ENCODE data around the gene ANKRD63. TPM values are rescaled to one million over a fixed set of nuclear protein-coding genes. Genes with fewer than 3 reads are reported as not detected.

ANKRD63 gene
- polyA plus RNA-seq, 1 of the 3 experiments (the other 2 are of a cell fraction) = not detected

DNA sequence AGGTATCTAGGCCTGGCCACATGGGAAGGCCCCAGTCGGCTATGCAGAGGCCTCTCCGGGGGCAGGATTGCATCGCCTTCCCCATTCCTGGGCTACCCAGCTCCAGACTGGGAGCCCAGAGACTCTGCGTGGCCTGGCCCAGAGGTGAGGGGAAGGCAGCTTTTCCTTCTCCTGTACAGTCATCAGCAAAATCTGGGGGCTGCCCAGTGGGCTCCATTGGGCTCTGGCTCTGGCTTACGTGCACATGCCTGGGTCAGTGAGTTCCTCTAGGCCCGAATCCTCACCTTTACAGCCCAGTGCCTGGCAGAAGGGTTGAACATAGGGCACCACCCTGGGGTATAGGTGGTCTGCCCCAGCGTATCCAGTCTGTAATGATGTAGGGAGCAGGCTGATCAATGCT is 3.9 kb upstream of the ANKRD63 start (continued):
- no peak for TF ChIP-seq MEF2A (IDR thresholded peaks at IDR 0.05; ENCODE audit: borderline replicate concordance, low read depth)
- no peak for TF ChIP-seq CHD2 (IDR thresholded peaks at IDR 0.05; ENCODE audit: low read length, partially characterized antibody)
- TF ChIP-seq, protein P1, sequence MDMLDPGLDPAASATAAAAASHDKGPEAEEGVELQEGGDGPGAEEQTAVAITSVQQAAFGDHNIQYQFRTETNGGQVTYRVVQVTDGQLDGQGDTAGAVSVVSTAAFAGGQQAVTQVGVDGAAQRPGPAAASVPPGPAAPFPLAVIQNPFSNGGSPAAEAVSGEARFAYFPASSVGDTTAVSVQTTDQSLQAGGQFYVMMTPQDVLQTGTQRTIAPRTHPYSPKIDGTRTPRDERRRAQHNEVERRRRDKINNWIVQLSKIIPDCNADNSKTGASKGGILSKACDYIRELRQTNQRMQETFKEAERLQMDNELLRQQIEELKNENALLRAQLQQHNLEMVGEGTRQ (IDR thresholded peaks at IDR 0.05; ENCODE audit: borderline replicate concordance, low read depth, low read length) = no peak
- TF ChIP-seq, protein P2, sequence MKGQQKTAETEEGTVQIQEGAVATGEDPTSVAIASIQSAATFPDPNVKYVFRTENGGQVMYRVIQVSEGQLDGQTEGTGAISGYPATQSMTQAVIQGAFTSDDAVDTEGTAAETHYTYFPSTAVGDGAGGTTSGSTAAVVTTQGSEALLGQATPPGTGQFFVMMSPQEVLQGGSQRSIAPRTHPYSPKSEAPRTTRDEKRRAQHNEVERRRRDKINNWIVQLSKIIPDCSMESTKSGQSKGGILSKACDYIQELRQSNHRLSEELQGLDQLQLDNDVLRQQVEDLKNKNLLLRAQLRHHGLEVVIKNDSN (IDR thresholded peaks at IDR 0.05; ENCODE audit: borderline replicate concordance, low read depth) = no peak

DNA sequence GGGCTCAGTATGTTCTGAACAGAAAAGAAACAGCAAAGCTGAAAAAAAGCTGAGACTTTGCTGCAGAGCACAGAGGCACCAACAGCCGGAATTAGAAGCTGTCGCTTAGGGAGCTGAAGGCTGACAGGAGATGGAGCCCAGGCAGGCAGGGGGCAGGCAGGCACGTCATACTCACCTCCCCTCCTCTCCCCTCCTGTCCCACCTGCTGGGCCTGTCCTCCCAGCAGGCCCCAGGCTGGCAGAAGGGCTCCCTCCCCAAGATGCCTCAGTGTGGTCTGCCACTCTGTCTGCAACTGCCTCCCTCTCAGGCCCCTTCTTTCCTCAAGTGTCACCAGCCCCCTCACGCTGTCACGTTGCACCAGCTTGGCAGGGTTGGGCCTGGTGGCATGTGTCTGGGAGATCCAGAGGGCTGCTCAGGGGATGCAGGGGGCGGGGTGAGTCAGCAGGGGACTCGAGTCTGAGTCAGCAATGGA is 3.2 kb upstream of the ANKRD63 start:
- Histone ChIP-seq H3K79me2 (ENCODE audit: insufficient read depth) (no peaks in the 10 kb centered on the region), H2AFZ (ENCODE audit: low read depth) (no peak overlapping the region), H4K20me1 (ENCODE audit: insufficient read depth) (no peaks in the 10 kb centered on the region), H3K4me3 (ENCODE audit: low read depth in 2 of 2, low read length in 1 of 2) (no peak overlapping the region), H3F3A (replicated peaks; ENCODE audit: insufficient read depth) (peaks cover 7% of the 10 kb centered on the region), H3K27ac (ENCODE audit: low read depth in 2 of 2, low read length in 1 of 2) (no peak overlapping the region), H3K36me3 (replicated peaks in 1 of 2; ENCODE audit: control insufficient read depth in 1 of 2, insufficient read depth in 2 of 2, low read length in 1 of 2) (no peaks in the 10 kb centered on the region), H3K9me2 (no peaks in the 10 kb centered on the region), H3K27me3 (ENCODE audit: insufficient read depth) (peaks cover 18% of the 10 kb centered on the region), H3K9me3 (no peaks in the 10 kb centered on the region), H3K4me2 (0 out of 2 replicates have a peak overlapping the region, but pooled peaks have one; percentile 23), H3K4me1 (ENCODE audit: control insufficient read depth in 1 of 2, insufficient read depth in 2 of 2, low read depth in 1 of 2, low read length in 1 of 2) (peaks cover 6 to 31% of the 10 kb centered on the region in 2 experiments; a peak in 3 of 4 replicates), H3K9ac (no peak overlapping the region)
- 72% methylated on average over 5 of the region's 7 CpGs for WGBS (ENCODE audit: low lambda C conversion rate)
- DNase-seq = no peak
- no peak for TF ChIP-seq TEAD4 (IDR thresholded peaks at IDR 0.05; ENCODE audit: borderline replicate concordance, insufficient read depth)
- no peak for TF ChIP-seq POLR2AphosphoS5 (IDR thresholded peaks at IDR 0.05; ENCODE audit: low read depth, low read length)
- TF ChIP-seq JUND (IDR thresholded peaks at IDR 0.05) = no peak
- TF ChIP-seq, protein P3, sequence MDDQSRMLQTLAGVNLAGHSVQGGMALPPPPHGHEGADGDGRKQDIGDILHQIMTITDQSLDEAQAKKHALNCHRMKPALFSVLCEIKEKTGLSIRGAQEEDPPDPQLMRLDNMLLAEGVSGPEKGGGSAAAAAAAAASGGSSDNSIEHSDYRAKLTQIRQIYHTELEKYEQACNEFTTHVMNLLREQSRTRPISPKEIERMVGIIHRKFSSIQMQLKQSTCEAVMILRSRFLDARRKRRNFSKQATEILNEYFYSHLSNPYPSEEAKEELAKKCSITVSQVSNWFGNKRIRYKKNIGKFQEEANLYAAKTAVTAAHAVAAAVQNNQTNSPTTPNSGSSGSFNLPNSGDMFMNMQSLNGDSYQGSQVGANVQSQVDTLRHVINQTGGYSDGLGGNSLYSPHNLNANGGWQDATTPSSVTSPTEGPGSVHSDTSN (IDR thresholded peaks at IDR 0.05) = no peak
- TF ChIP-seq, protein P4, sequence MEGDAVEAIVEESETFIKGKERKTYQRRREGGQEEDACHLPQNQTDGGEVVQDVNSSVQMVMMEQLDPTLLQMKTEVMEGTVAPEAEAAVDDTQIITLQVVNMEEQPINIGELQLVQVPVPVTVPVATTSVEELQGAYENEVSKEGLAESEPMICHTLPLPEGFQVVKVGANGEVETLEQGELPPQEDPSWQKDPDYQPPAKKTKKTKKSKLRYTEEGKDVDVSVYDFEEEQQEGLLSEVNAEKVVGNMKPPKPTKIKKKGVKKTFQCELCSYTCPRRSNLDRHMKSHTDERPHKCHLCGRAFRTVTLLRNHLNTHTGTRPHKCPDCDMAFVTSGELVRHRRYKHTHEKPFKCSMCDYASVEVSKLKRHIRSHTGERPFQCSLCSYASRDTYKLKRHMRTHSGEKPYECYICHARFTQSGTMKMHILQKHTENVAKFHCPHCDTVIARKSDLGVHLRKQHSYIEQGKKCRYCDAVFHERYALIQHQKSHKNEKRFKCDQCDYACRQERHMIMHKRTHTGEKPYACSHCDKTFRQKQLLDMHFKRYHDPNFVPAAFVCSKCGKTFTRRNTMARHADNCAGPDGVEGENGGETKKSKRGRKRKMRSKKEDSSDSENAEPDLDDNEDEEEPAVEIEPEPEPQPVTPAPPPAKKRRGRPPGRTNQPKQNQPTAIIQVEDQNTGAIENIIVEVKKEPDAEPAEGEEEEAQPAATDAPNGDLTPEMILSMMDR (IDR thresholded peaks at IDR 0.05) = no peak
- no peak for TF ChIP-seq CHD2 (IDR thresholded peaks at IDR 0.05; ENCODE audit: low read length, partially characterized antibody)
- ChIA-PET POLR2A (interaction anchor here (1.5 kb wide), 1 partner anchor 15 kb away, joined by 5 read pairs; no protein-coding TSS in a partner anchor), CTCF (interaction anchor here (0.6 to 66.3 kb wide), 6 partner anchors 9 to 69 kb away, joined by 3 to 2194 read pairs (median 6); partner anchors contain the start of genes CCDC9B, DISP2, INAFM2 and PHGR1)

All from SK-N-SH (cell line).